ENCODE measurements around the gene PROKR2.

GRCh38 chr20:5356941-5357340 is 40.2 kb upstream of the PROKR2 start:
- TF ChIP-seq RNF219 (CRISPR knock-in tag; IDR thresholded peaks at IDR 0.05) (no peak), CTCF (IDR thresholded peaks at IDR 0.05 in 2 of 3, conservative IDR thresholded peaks at IDR 0.05 in 1 of 3; ENCODE audit: insufficient read depth in 2 of 3, low read depth in 1 of 3, low read length in 3 of 3) (no peak), POLR2A (conservative IDR thresholded peaks at IDR 0.05) (no peak), NR2C2 (CRISPR knock-in tag; IDR thresholded peaks at IDR 0.05) (no peak), NR2C2 (tag; IDR thresholded peaks at IDR 0.05) (no peak), ZNF696 (CRISPR knock-in tag; conservative IDR thresholded peaks at IDR 0.05) (no peak), CHD1 (IDR thresholded peaks at IDR 0.05; ENCODE audit: low read length) (no peak), NR0B1 (IDR thresholded peaks at IDR 0.05; ENCODE audit: partially characterized antibody) (no peak), NFYB (IDR thresholded peaks at IDR 0.05; ENCODE audit: extremely low read depth, insufficient read length) (no peak), SAP30 (IDR thresholded peaks at IDR 0.05; ENCODE audit: borderline replicate concordance, insufficient read depth, low read depth, low read length, poor library complexity, severe bottlenecking) (no peak), FOXA1 (IDR thresholded peaks at IDR 0.05; ENCODE audit: borderline replicate concordance) (no peak), REST (IDR thresholded peaks at IDR 0.05; ENCODE audit: borderline replicate concordance) (no peak), REST (CRISPR knock-in tag; IDR thresholded peaks at IDR 0.05; ENCODE audit: low read depth) (no peak), TCF15 (CRISPR knock-in tag; IDR thresholded peaks at IDR 0.05) (no peak), ATF7 (IDR thresholded peaks at IDR 0.05) (no peak), SIX5 (IDR thresholded peaks at IDR 0.05; ENCODE audit: borderline replicate concordance in 1 of 2, insufficient read depth in 1 of 2, low read depth in 1 of 2, low read length in 2 of 2) (no peak)
